ENCODE data around the gene ADAMTS3.

Gene ADAMTS3

DNA sequence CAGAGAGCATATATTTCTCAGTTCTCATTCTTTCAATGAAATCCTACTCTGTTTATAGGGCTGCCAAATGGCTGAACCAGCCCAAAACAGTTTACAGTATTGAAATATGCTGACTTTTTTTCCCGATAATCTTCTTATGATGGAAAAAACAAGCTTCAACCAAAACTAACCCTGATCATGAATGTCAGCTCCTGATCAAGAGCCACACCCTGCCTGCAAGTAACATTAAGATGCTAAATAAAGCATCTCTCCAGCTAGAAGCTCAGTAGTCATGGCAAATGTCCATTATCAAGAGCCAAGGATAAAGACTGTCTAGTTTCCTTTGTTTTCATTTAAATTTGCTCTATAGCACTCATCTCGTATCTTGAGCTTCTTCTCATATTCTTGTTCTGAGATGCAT, 136.0 kb downstream of the ADAMTS3 start:
- CTCF ChIA-PET: interaction anchor here (1.8 kb wide), 1 partner anchor 106 kb away, joined by 4 read pairs; no protein-coding TSS in a partner anchor
- peaks cover 4% of the 10 kb centered on the region; the same call in 1 of the 2 replicates for H3K4me1 ChIP-seq (ENCODE audit: control insufficient read depth, insufficient read depth, low read length)
- H3K36me3 ChIP-seq (ENCODE audit: control insufficient read depth in 2 of 2, insufficient read depth in 1 of 2, low read length in 2 of 2): no peaks in the 10 kb centered on the region
- TF ChIP-seq SP7 (tag by site-specific recombination; IDR thresholded peaks at IDR 0.05) (no peak), ZNF510 (tag by site-specific recombination; IDR thresholded peaks at IDR 0.05; ENCODE audit: insufficient replicate concordance) (no peak), ZNF549 (tag by site-specific recombination; IDR thresholded peaks at IDR 0.05) (no peak), ZNF202 (tag by site-specific recombination; IDR thresholded peaks at IDR 0.05; ENCODE audit: borderline replicate concordance) (no peak), ZNF121 (tag by site-specific recombination; IDR thresholded peaks at IDR 0.05) (no peak), ZNF2 (tag by site-specific recombination; IDR thresholded peaks at IDR 0.05) (no peak), ZNF423 (tag by site-specific recombination; IDR thresholded peaks at IDR 0.05) (no peak), YY2 (tag by site-specific recombination; IDR thresholded peaks at IDR 0.05) (no peak), ZNF132 (tag by site-specific recombination; IDR thresholded peaks at IDR 0.05; ENCODE audit: borderline replicate concordance) (no peak), ZNF626 (tag by site-specific recombination; IDR thresholded peaks at IDR 0.05) (no peak), ZBTB8A (tag by site-specific recombination; IDR thresholded peaks at IDR 0.05) (no peak), ZNF596 (tag by site-specific recombination; IDR thresholded peaks at IDR 0.05) (no peak), KLF1 (tag by site-specific recombination; IDR thresholded peaks at IDR 0.05) (no peak)
- TF ChIP-seq, protein P1, sequence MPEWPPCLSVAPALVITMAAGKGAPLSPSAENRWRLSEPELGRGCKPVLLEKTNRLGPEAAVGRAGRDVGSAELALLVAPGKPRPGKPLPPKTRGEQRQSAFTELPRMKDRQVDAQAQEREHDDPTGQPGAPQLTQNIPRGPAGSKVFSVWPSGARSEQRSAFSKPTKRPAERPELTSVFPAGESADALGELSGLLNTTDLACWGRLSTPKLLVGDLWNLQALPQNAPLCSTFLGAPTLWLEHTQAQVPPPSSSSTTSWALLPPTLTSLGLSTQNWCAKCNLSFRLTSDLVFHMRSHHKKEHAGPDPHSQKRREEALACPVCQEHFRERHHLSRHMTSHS (tag by site-specific recombination; IDR thresholded peaks at IDR 0.05): no peak
- TF ChIP-seq, protein P2, sequence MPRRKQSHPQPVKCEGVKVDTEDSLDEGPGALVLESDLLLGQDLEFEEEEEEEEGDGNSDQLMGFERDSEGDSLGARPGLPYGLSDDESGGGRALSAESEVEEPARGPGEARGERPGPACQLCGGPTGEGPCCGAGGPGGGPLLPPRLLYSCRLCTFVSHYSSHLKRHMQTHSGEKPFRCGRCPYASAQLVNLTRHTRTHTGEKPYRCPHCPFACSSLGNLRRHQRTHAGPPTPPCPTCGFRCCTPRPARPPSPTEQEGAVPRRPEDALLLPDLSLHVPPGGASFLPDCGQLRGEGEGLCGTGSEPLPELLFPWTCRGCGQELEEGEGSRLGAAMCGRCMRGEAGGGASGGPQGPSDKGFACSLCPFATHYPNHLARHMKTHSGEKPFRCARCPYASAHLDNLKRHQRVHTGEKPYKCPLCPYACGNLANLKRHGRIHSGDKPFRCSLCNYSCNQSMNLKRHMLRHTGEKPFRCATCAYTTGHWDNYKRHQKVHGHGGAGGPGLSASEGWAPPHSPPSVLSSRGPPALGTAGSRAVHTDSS (tag by site-specific recombination; IDR thresholded peaks at IDR 0.05): no peak
- TF ChIP-seq, protein P3, sequence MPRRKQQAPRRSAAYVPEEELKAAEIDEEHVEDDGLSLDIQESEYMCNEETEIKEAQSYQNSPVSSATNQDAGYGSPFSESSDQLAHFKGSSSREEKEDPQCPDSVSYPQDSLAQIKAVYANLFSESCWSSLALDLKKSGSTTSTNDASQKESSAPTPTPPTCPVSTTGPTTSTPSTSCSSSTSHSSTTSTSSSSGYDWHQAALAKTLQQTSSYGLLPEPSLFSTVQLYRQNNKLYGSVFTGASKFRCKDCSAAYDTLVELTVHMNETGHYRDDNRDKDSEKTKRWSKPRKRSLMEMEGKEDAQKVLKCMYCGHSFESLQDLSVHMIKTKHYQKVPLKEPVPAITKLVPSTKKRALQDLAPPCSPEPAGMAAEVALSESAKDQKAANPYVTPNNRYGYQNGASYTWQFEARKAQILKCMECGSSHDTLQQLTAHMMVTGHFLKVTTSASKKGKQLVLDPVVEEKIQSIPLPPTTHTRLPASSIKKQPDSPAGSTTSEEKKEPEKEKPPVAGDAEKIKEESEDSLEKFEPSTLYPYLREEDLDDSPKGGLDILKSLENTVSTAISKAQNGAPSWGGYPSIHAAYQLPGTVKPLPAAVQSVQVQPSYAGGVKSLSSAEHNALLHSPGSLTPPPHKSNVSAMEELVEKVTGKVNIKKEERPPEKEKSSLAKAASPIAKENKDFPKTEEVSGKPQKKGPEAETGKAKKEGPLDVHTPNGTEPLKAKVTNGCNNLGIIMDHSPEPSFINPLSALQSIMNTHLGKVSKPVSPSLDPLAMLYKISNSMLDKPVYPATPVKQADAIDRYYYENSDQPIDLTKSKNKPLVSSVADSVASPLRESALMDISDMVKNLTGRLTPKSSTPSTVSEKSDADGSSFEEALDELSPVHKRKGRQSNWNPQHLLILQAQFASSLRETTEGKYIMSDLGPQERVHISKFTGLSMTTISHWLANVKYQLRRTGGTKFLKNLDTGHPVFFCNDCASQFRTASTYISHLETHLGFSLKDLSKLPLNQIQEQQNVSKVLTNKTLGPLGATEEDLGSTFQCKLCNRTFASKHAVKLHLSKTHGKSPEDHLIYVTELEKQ (tag by site-specific recombination; IDR thresholded peaks at IDR 0.05; ENCODE audit: borderline replicate concordance): no peak
- H3K4me3 ChIP-seq (ENCODE audit: low read depth, low read length): no peak overlapping the region
- no peak overlapping the region for H3K27ac ChIP-seq (ENCODE audit: extremely low read depth, low read depth, low read length)
- POLR2A ChIA-PET: no interaction called here
- H3K9me3 ChIP-seq (ENCODE audit: control insufficient read depth, insufficient read depth, low read depth, low read length): no peaks in the 10 kb centered on the region

DNA sequence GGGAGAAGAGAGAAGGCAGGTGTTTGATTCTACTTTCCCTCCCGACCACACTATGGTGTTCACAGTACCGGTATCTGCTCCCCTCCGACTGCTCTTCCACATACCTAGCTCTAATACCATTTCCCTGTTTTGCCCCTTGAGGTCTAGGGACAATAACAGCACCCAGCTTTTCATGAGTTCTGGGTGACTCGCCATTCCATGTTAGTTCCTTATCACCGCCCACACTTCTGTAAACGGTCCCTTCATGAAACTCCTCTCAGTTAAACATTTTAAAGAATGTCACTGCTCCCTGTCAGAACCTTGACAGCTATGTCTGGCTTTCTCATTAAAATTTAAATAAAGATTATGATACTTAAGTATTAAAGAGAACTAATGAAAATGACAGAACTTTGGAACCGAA, 136.7 kb downstream of the ADAMTS3 start:
- TF ChIP-seq ZNF558 (tag by site-specific recombination; IDR thresholded peaks at IDR 0.05) (no peak), SCRT1 (tag by site-specific recombination; IDR thresholded peaks at IDR 0.05; ENCODE audit: borderline replicate concordance) (no peak), ZFHX2 (tag by site-specific recombination; conservative IDR thresholded peaks at IDR 0.05) (0 out of 2 replicates have a peak, but pooled peaks have one; percentile 9), ZNF416 (tag by site-specific recombination; IDR thresholded peaks at IDR 0.05) (no peak)
- TF ChIP-seq, protein P4, sequence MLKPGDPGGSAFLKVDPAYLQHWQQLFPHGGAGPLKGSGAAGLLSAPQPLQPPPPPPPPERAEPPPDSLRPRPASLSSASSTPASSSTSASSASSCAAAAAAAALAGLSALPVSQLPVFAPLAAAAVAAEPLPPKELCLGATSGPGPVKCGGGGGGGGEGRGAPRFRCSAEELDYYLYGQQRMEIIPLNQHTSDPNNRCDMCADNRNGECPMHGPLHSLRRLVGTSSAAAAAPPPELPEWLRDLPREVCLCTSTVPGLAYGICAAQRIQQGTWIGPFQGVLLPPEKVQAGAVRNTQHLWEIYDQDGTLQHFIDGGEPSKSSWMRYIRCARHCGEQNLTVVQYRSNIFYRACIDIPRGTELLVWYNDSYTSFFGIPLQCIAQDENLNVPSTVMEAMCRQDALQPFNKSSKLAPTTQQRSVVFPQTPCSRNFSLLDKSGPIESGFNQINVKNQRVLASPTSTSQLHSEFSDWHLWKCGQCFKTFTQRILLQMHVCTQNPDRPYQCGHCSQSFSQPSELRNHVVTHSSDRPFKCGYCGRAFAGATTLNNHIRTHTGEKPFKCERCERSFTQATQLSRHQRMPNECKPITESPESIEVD (tag by site-specific recombination; IDR thresholded peaks at IDR 0.05): no peak
- Histone ChIP-seq H3K4me1 (ENCODE audit: control insufficient read depth, insufficient read depth, low read length) (peaks cover 4% of the 10 kb centered on the region; the same call in 1 of the 2 replicates), H3K36me3 (ENCODE audit: control insufficient read depth in 2 of 2, insufficient read depth in 1 of 2, low read length in 2 of 2) (no peaks in the 10 kb centered on the region), H3K4me3 (ENCODE audit: low read depth, low read length) (no peak overlapping the region), H3K9me3 (ENCODE audit: control insufficient read depth, insufficient read depth, low read depth, low read length) (no peaks in the 10 kb centered on the region), H3K27ac (ENCODE audit: extremely low read depth, low read depth, low read length) (no peak overlapping the region)
- CTCF ChIA-PET: interaction anchor here (0.9 to 1.8 kb wide), 2 partner anchors 27 to 106 kb away, joined by 3 to 4 read pairs; no protein-coding TSS in a partner anchor
- POLR2A ChIA-PET: no interaction called here

Data from HEK293 (cell line).